ENCODE measurements around the gene C10orf90. TPM values are rescaled to one million over a fixed set of nuclear protein-coding genes. Genes with fewer than 3 reads are reported as not detected.

Gene C10orf90
- total RNA-seq, 1 experiment from 2014 or later = 0.18 TPM

- ATAC-seq (no peak), DNase-seq (no peak)
- no peaks in the 10 kb centered on the region for H3F3A ChIP-seq (ENCODE audit: low read length, unreplicated experiment)
- H3K27ac ChIP-seq (ENCODE audit: low read length) = no peak overlapping the region
- H3K4me3 ChIP-seq (ENCODE audit: low read length) = no peak overlapping the region
- peaks cover 10% of the 10 kb centered on the region for H3K4me1 ChIP-seq (ENCODE audit: insufficient read depth, low read length)
- H3K36me3 ChIP-seq (ENCODE audit: low read depth, low read length) = no peaks in the 10 kb centered on the region
- no peaks in the 10 kb centered on the region for H3K9me3 ChIP-seq (ENCODE audit: low read length)
- no TSS peak for BruUV-seq (replicated peaks)
- no peak overlapping the region for H2AFZ ChIP-seq (ENCODE audit: low read length)
- POLR2A ChIA-PET (ENCODE audit: unreplicated experiment) = no interaction called here
- intact Hi-C loops (cut with micrococcal nuclease) = no loop called here
- no peaks in the 10 kb centered on the region for H3K9me2 ChIP-seq (replicated peaks; ENCODE audit: low read length)
- H3K79me2 ChIP-seq (ENCODE audit: low read length) = no peaks in the 10 kb centered on the region
- no peaks in the 10 kb centered on the region for H4K20me1 ChIP-seq (ENCODE audit: low read length)
- CTCF ChIA-PET = no interaction called here
- TF ChIP-seq CTCF (conservative IDR thresholded peaks at IDR 0.05; ENCODE audit: low read depth, low read length) = no peak
- TF ChIP-seq EZH2phosphoT487 (IDR thresholded peaks at IDR 0.05; ENCODE audit: borderline replicate concordance, low read length) = no peak
- no peak for TF ChIP-seq EZH2 (IDR thresholded peaks at IDR 0.05; ENCODE audit: low read length, unreplicated experiment)
- no peak overlapping the region for H3K9ac ChIP-seq (ENCODE audit: low read length)
- no peaks in the 10 kb centered on the region for H3K27me3 ChIP-seq (ENCODE audit: low read length)
- H3K4me2 ChIP-seq (ENCODE audit: low read length) = no peak overlapping the region
Observed at GRCh38 chr10:126683466-126683865, 13.0 kb upstream of the C10orf90 start.

- ChIA-PET POLR2A (ENCODE audit: unreplicated experiment) (no interaction called here), CTCF (no interaction called here)
- no peak for ATAC-seq
- BruUV-seq (replicated peaks) = no TSS peak
- Histone ChIP-seq H3K9ac (ENCODE audit: low read length) (no peak overlapping the region), H3K9me3 (ENCODE audit: low read length) (no peaks in the 10 kb centered on the region), H3K36me3 (ENCODE audit: low read depth, low read length) (no peaks in the 10 kb centered on the region), H3K79me2 (ENCODE audit: low read length) (no peaks in the 10 kb centered on the region), H3K9me2 (replicated peaks; ENCODE audit: low read length) (no peaks in the 10 kb centered on the region), H3F3A (ENCODE audit: low read length, unreplicated experiment) (no peaks in the 10 kb centered on the region), H3K27ac (ENCODE audit: low read length) (no peak overlapping the region), H3K4me1 (ENCODE audit: insufficient read depth, low read length) (no peaks in the 10 kb centered on the region), H3K27me3 (ENCODE audit: low read length) (no peaks in the 10 kb centered on the region), H3K4me2 (ENCODE audit: low read length) (no peak overlapping the region), H2AFZ (ENCODE audit: low read length) (no peak overlapping the region), H4K20me1 (ENCODE audit: low read length) (no peaks in the 10 kb centered on the region), H3K4me3 (ENCODE audit: low read length) (no peak overlapping the region)
- DNase-seq = no peak
- intact Hi-C loops (cut with micrococcal nuclease) = no loop called here
- no peak for TF ChIP-seq EZH2 (IDR thresholded peaks at IDR 0.05; ENCODE audit: low read length, unreplicated experiment)
- TF ChIP-seq EZH2phosphoT487 (IDR thresholded peaks at IDR 0.05; ENCODE audit: borderline replicate concordance, low read length) = no peak
- TF ChIP-seq CTCF (conservative IDR thresholded peaks at IDR 0.05; ENCODE audit: low read depth, low read length) = no peak
Observed at GRCh38 chr10:126675656-126676438, 5.4 kb upstream of the C10orf90 start.

GRCh38 chr10:126674741-126675515 lies 4.4 kb upstream of the C10orf90 start:
- Histone ChIP-seq H3K4me2 (ENCODE audit: low read length) (no peak overlapping the region), H3K36me3 (ENCODE audit: low read depth, low read length) (no peaks in the 10 kb centered on the region), H3K9me3 (ENCODE audit: low read length) (no peaks in the 10 kb centered on the region), H3K27ac (ENCODE audit: low read length) (no peak overlapping the region), H3K9me2 (replicated peaks; ENCODE audit: low read length) (no peaks in the 10 kb centered on the region), H2AFZ (ENCODE audit: low read length) (no peak overlapping the region), H3K4me3 (ENCODE audit: low read length) (no peak overlapping the region), H3K27me3 (ENCODE audit: low read length) (no peaks in the 10 kb centered on the region), H3K4me1 (ENCODE audit: insufficient read depth, low read length) (no peaks in the 10 kb centered on the region), H3F3A (ENCODE audit: low read length, unreplicated experiment) (no peaks in the 10 kb centered on the region), H3K9ac (ENCODE audit: low read length) (no peak overlapping the region), H4K20me1 (ENCODE audit: low read length) (no peaks in the 10 kb centered on the region), H3K79me2 (ENCODE audit: low read length) (no peaks in the 10 kb centered on the region)
- no peak for ATAC-seq
- POLR2A ChIA-PET (ENCODE audit: unreplicated experiment) = no interaction called here
- DNase-seq = no peak
- TF ChIP-seq CTCF (conservative IDR thresholded peaks at IDR 0.05; ENCODE audit: low read depth, low read length) (no peak), EZH2 (IDR thresholded peaks at IDR 0.05; ENCODE audit: low read length, unreplicated experiment) (no peak), EZH2phosphoT487 (IDR thresholded peaks at IDR 0.05; ENCODE audit: borderline replicate concordance, low read length) (no peak)
- intact Hi-C loops (cut with micrococcal nuclease) = no loop called here
- CTCF ChIA-PET = no interaction called here
- BruUV-seq (replicated peaks) = no TSS peak
